Endothelial cell of umbilical vein (primary cell): ENCODE results near the gene TCEA2. TPM values are rescaled to one million over a fixed set of nuclear protein-coding genes. Genes with fewer than 3 reads are reported as not detected.

Experiments
- BruUV-seq: library from RNA; stranded (reverse); fragments of 400-500 nt; replicated peaks from 2 replicates; lab custom pipeline; 2021; lab: Mats Ljungman, UMichigan
- CTCF ChIA-PET: fragments of 300-600, 350-600 bp; sonication (Branson Sonifier 250); formaldehyde crosslinking; loops from one replicate; lab custom pipeline; 2021; ENCODE audit warnings: antibody characterized with exemption, inconsistent platforms; lab: Charles Lee
- POLR2A ChIA-PET: fragments of 300-600, 350-600 bp; sonication (Branson Sonifier 250); formaldehyde crosslinking; loops from one replicate; lab custom pipeline; 2021; ENCODE audit warnings: antibody characterized with exemption, inconsistent platforms; lab: Charles Lee
- DNase-seq: peaks from one replicate; pipeline ENCODE4 v3.0.0-alpha.2; 2011; ENCODE audit warnings: low read depth, low spot score
- FAIRE-seq: peaks from 2 replicates; lab custom pipeline; 2011; peaks lifted over from hg19 to GRCh38; lab: Jason Lieb, UNC
- H2AFZ ChIP-seq: 2 replicates; pipeline ENCODE4 v1.6.0; 2012; ENCODE audit warnings: low read depth, low read length, control low read depth, inconsistent platforms
- H3K27ac ChIP-seq: 2 replicates; pipeline ENCODE4 v1.5.1; 2011; ENCODE audit warnings: low read depth, mild to moderate bottlenecking, control low read depth, low read length, moderate library complexity; ENCODE audit not compliant: insufficient read depth
- H3K27me3 ChIP-seq, 2 experiments: 2 replicates each; pipeline versions ENCODE4 v1.6.0 to v1.6.1; 2011; ENCODE audit warnings: low read length in 2 of 2, mixed read lengths in 1 of 2; ENCODE audit not compliant: control insufficient read depth in 2 of 2, insufficient read depth in 2 of 2
- H3K36me3 ChIP-seq, 2 experiments: 2 replicates in 1 of 2; 3 replicates in 1 of 2; pipeline ENCODE4 v1.5.1; 2011; ENCODE audit warnings: low read length in 2 of 2, mild to moderate bottlenecking in 1 of 2, moderate library complexity in 1 of 2; ENCODE audit not compliant: control insufficient read depth in 2 of 2, insufficient read depth in 2 of 2; ENCODE audit errors: extremely low read depth in 1 of 2
- H3K4me1 ChIP-seq: 3 replicates; pipeline ENCODE4 v1.5.1; 2011; ENCODE audit warnings: mild to moderate bottlenecking, low read length; ENCODE audit not compliant: control insufficient read depth, insufficient read depth; ENCODE audit errors: extremely low read depth
- H3K4me2 ChIP-seq: 2 replicates; pipeline ENCODE4 v1.6.1; 2011; ENCODE audit warnings: low read length, control low read depth, mixed read lengths; ENCODE audit not compliant: insufficient read depth
- H3K4me3 ChIP-seq, 3 experiments: fragments of 200-600 bp in 1 of 3; sonication (generic), shearing (Covaris generic) in 1 of 3; replicated peaks in 1 of 3; 2 replicates each; pipeline ENCODE4 v1.5.1; 2011 to 2016; ENCODE audit warnings: control low read depth in 3 of 3, low read length in 3 of 3, mild to moderate bottlenecking in 2 of 3, inconsistent platforms in 1 of 3, low read depth in 1 of 3, moderate library complexity in 1 of 3; ENCODE audit not compliant: insufficient read depth in 1 of 3
- H3K79me2 ChIP-seq: 2 replicates; pipeline ENCODE4 v1.6.0; 2012; ENCODE audit warnings: low read length, inconsistent platforms; ENCODE audit not compliant: control insufficient read depth, insufficient read depth
- H3K9ac ChIP-seq: replicated peaks from 2 replicates; pipeline ENCODE3; 2011; ENCODE audit warnings: low read length, control low read depth; ENCODE audit not compliant: insufficient read depth; ENCODE audit errors: extremely low read depth
- H3K9me1 ChIP-seq: replicated peaks from 3 replicates; pipeline ENCODE4 v1.6.0; 2011; ENCODE audit warnings: mild to moderate bottlenecking, low read length; ENCODE audit not compliant: control insufficient read depth, insufficient read depth; ENCODE audit errors: extremely low read depth
- H3K9me3 ChIP-seq: replicated peaks from 2 replicates; pipeline ENCODE4 v1.5.1; 2012; ENCODE audit warnings: low read length, inconsistent platforms; ENCODE audit not compliant: control insufficient read depth, insufficient read depth
- H4K20me1 ChIP-seq: replicated peaks from 2 replicates; pipeline ENCODE3; 2011; ENCODE audit warnings: mild to moderate bottlenecking, low read length; ENCODE audit not compliant: control insufficient read depth, insufficient read depth; ENCODE audit errors: extremely low read depth
- EZH2 ChIP-seq: IDR thresholded peaks from 2 replicates; pipeline ENCODE4 v1.6.1; 2012; ENCODE audit warnings: borderline replicate concordance, low read depth, mild to moderate bottlenecking, moderate library complexity, low read length, inconsistent platforms; ENCODE audit not compliant: severe bottlenecking
- FOS ChIP-seq: IDR thresholded peaks from 2 replicates; pipeline ENCODE4 v1.6.1; 2011; ENCODE audit warnings: mild to moderate bottlenecking, low read length, moderate library complexity, borderline replicate concordance; ENCODE audit not compliant: insufficient read depth
- GATA2 ChIP-seq: IDR thresholded peaks from 2 replicates; pipeline ENCODE4 v1.7.0; 2011; ENCODE audit warnings: low read depth, mild to moderate bottlenecking, moderate library complexity, mixed read lengths, low read length; ENCODE audit not compliant: insufficient read length, insufficient read depth
- JUN ChIP-seq: IDR thresholded peaks from 2 replicates; pipeline ENCODE4 v1.6.1; 2011; ENCODE audit warnings: borderline replicate concordance, low read depth; ENCODE audit not compliant: insufficient read length, insufficient read depth
- MYC ChIP-seq: IDR thresholded peaks from one replicate; pipeline ENCODE4 v1.6.1; 2011; ENCODE audit warnings: mild to moderate bottlenecking, low read depth, low read length
- POLR2A ChIP-seq: IDR thresholded peaks from 2 replicates; pipeline ENCODE4 v1.6.1; 2012; ENCODE audit warnings: low read depth, mild to moderate bottlenecking, control low read depth, low read length
- POLR2AphosphoS5 ChIP-seq: IDR thresholded peaks from 2 replicates; pipeline ENCODE4 v1.6.1; 2012; ENCODE audit warnings: low read depth, mild to moderate bottlenecking, control low read depth, low read length, moderate library complexity; ENCODE audit not compliant: insufficient read depth
- dilution Hi-C: fragments of 300-500 bp; cut with MboI; formaldehyde crosslinking; loops from one replicate; pipeline ENCODE4 v1.15.0; 2019; ENCODE audit warnings: low sequenced_read_pairs; ENCODE audit not compliant: extremely low pct_ligation_motif_present
- intact Hi-C: fragments of 100-400 bp; cut with micrococcal nuclease; formaldehyde crosslinking; loops from one replicate; pipeline ENCODE4 v1.10.0; 2022
- polyA plus RNA-seq, 4 experiments: library from polyadenylated mRNA; depleted of rRNA in 3 of 4; stranded (reverse) in 3 of 4; unstranded in 1 of 4; fragments of >200 nt; gene quantifications; 2 replicates each; pipeline versions ENCODE4 v1.2.1 to v1.2.3, GENCODE V29; 2011 to 2012; ENCODE audit warnings: missing spikeins in 1 of 4
- total RNA-seq: library from RNA; stranded (reverse); gene quantifications from 2 replicates; pipeline ENCODE4 v1.2.3, GENCODE V29; 2021
- TF ChIP-seq, protein P1 (sequence below): IDR thresholded peaks from 2 replicates; pipeline ENCODE4 v1.6.1; 2011; ENCODE audit not compliant: insufficient read depth, insufficient read length
- TF ChIP-seq, protein P2 (sequence below), 2 donors: IDR thresholded peaks; 1 replicate in 1 of 2; 2 replicates in 1 of 2; pipeline ENCODE4 v1.5.1; 2011; ENCODE audit warnings: low read length in 2 of 2, mild to moderate bottlenecking in 2 of 2, moderate library complexity in 2 of 2, control low read depth in 1 of 2, inconsistent platforms in 1 of 2, low read depth in 1 of 2; ENCODE audit not compliant: insufficient read depth in 1 of 2; ENCODE audit errors: extremely low read depth in 1 of 2

The TCEA2 gene
- total and polyA plus RNA-seq, 2 donors (not counting 3 experiments of a cell fraction or from before 2014, with no cell fraction given) = 53.1 to 65.5 TPM

DNA sequence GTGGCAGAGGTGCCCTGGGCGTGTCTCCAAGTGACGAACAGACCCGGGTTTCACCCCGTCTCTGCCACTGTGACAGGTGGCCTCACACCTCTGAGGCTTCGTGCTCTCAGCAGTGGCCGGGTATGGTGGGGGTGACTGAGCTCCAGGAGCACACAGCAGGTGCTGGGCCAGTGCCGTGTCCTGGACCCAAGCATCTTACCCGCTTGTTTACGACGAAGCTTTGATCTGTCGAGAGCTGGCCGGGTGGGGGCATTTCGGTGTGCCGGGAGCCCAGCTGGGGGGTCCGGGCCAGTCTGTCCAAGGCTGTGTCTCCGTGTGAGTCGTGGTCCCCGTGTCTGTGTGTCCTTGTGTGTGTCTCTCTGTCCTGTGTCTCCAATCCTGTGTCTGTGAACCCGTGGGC is 28.3 kb downstream of the TCEA2 start:
- CTCF ChIA-PET = interaction anchor here (2.3 to 3.2 kb wide), 2 partner anchors 8 to 11 kb away, joined by 7 to 11 read pairs; partner anchors contain the start of gene LKAAEAR1

More for the DNA sequence above, 28.3 kb downstream of the TCEA2 start:
- FAIRE-seq (no peak), DNase-seq (no peak)
- Histone ChIP-seq H3K27me3 (peaks cover 3 to 6% of the 10 kb centered on the region in 2 experiments), H3K9ac (no peak overlapping the region), H2AFZ (no peak overlapping the region), H3K4me2 (no peak overlapping the region), H3K9me1 (no peaks in the 10 kb centered on the region), H3K4me1 (no peaks in the 10 kb centered on the region), H3K4me3 (no peak overlapping the region), H3K79me2 (no peaks in the 10 kb centered on the region), H4K20me1 (no peaks in the 10 kb centered on the region), H3K9me3 (no peaks in the 10 kb centered on the region), H3K27ac (no peak overlapping the region), H3K36me3 (no peaks in the 10 kb centered on the region)
- dilution Hi-C loops (no loop called here), intact Hi-C loops (no loop called here)
- POLR2A ChIA-PET = no interaction called here
- TF ChIP-seq MYC = no peak
- no peak for TF ChIP-seq POLR2AphosphoS5
- no peak for TF ChIP-seq JUN
- no peak for TF ChIP-seq FOS
- TF ChIP-seq EZH2 = no peak
- TF ChIP-seq, protein P1, sequence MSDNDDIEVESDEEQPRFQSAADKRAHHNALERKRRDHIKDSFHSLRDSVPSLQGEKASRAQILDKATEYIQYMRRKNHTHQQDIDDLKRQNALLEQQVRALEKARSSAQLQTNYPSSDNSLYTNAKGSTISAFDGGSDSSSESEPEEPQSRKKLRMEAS = no peak
- no peak for TF ChIP-seq GATA2
- TF ChIP-seq, protein P2, sequence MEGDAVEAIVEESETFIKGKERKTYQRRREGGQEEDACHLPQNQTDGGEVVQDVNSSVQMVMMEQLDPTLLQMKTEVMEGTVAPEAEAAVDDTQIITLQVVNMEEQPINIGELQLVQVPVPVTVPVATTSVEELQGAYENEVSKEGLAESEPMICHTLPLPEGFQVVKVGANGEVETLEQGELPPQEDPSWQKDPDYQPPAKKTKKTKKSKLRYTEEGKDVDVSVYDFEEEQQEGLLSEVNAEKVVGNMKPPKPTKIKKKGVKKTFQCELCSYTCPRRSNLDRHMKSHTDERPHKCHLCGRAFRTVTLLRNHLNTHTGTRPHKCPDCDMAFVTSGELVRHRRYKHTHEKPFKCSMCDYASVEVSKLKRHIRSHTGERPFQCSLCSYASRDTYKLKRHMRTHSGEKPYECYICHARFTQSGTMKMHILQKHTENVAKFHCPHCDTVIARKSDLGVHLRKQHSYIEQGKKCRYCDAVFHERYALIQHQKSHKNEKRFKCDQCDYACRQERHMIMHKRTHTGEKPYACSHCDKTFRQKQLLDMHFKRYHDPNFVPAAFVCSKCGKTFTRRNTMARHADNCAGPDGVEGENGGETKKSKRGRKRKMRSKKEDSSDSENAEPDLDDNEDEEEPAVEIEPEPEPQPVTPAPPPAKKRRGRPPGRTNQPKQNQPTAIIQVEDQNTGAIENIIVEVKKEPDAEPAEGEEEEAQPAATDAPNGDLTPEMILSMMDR (IDR thresholded peaks at IDR 0.05; ENCODE audit: extremely low read depth in 1 of 2, insufficient read depth in 1 of 2, low read depth in 1 of 2, low read length in 2 of 2) = no peak
- TF ChIP-seq POLR2A = no peak
- no TSS peak for BruUV-seq
